ENCODE measurements around the gene ADH1C. TPM values are rescaled to one million over a fixed set of nuclear protein-coding genes. Genes with fewer than 3 reads are reported as not detected.
"Not testable (repeated sequence)": the region's sequence is repeated elsewhere in the genome, so short reads cannot be mapped to it uniquely, and the experiment has no call there.

Gene ADH1C
- total RNA-seq, 1 experiment from 2014 or later = not detected

GRCh38 chr4:99378876-99379275 is 26.3 kb upstream of the ADH1C start:
- Histone ChIP-seq H3K27ac (ENCODE audit: low read length) (no peak overlapping the region), H3K9me3 (ENCODE audit: control insufficient read depth, insufficient read depth, low read depth, low read length) (no peaks in the 10 kb centered on the region), H3K4me1 (ENCODE audit: control insufficient read depth, insufficient read depth, low read length) (no peaks in the 10 kb centered on the region), H3K36me3 (ENCODE audit: control insufficient read depth, insufficient read depth, low read length) (no peaks in the 10 kb centered on the region), H3K27me3 (ENCODE audit: control insufficient read depth, insufficient read depth, low read length) (no peaks in the 10 kb centered on the region), H3K4me3 (ENCODE audit: low read depth in 2 of 2, low read length in 2 of 2) (no peak overlapping the region)
- ATAC-seq (no peak), DNase-seq (ENCODE audit: low read depth, low spot score) (no peak)
- intact Hi-C loops (cut with micrococcal nuclease; ENCODE audit: unreplicated experiment) = no loop called here
- no TSS peak for BruUV-seq (replicated peaks)
- ChIA-PET POLR2A (no interaction called here), CTCF (no interaction called here)
- TF ChIP-seq CTCF (IDR thresholded peaks at IDR 0.05) (no peak), SIN3A (IDR thresholded peaks at IDR 0.05; ENCODE audit: borderline replicate concordance, insufficient read depth, low read depth, low read length) (no peak), TCF7L2 (IDR thresholded peaks at IDR 0.05; ENCODE audit: low read depth, low read length) (no peak), REST (IDR thresholded peaks at IDR 0.05; ENCODE audit: insufficient read depth in 1 of 2, low read depth in 2 of 2, low read length in 1 of 2) (no peak), POLR2AphosphoS5 (IDR thresholded peaks at IDR 0.05; ENCODE audit: low read depth, low read length) (no peak)
- in situ Hi-C loops (cut with HindIII; ENCODE audit: low pct_unique_long_range_greater_than_20kb, low sequenced_read_pairs) = no loop called here

GRCh38 chr4:99377341-99377740 is 24.8 kb upstream of the ADH1C start:
- POLR2A ChIA-PET; ATAC-seq; H3K4me3 ChIP-seq (ENCODE audit: low read depth in 2 of 2, low read length in 2 of 2); H3K27ac ChIP-seq (ENCODE audit: low read length); H3K27me3 ChIP-seq (ENCODE audit: control insufficient read depth, insufficient read depth, low read length); H3K36me3 ChIP-seq (ENCODE audit: control insufficient read depth, insufficient read depth, low read length); H3K4me1 ChIP-seq (ENCODE audit: control insufficient read depth, insufficient read depth, low read length); in situ Hi-C loops (cut with HindIII; ENCODE audit: low pct_unique_long_range_greater_than_20kb, low sequenced_read_pairs); DNase-seq (ENCODE audit: low read depth, low spot score); intact Hi-C loops (cut with micrococcal nuclease; ENCODE audit: unreplicated experiment); BruUV-seq (replicated peaks); H3K9me3 ChIP-seq (ENCODE audit: control insufficient read depth, insufficient read depth, low read depth, low read length): not testable (repeated sequence)
- TF ChIP-seq CTCF (IDR thresholded peaks at IDR 0.05) = peak; percentile 58
- CTCF ChIA-PET = interaction anchor here (0.7 kb wide), 1 partner anchor 401 kb away, joined by 7 read pairs; no protein-coding TSS in a partner anchor

GRCh38 chr4:99372464-99372863 is 19.9 kb upstream of the ADH1C start:
- DNase-seq (ENCODE audit: low read depth, low spot score); H3K9me3 ChIP-seq (ENCODE audit: control insufficient read depth, insufficient read depth, low read depth, low read length); H3K27ac ChIP-seq (ENCODE audit: low read length); H3K27me3 ChIP-seq (ENCODE audit: control insufficient read depth, insufficient read depth, low read length); ATAC-seq; H3K36me3 ChIP-seq (ENCODE audit: control insufficient read depth, insufficient read depth, low read length); H3K4me3 ChIP-seq (ENCODE audit: low read depth in 2 of 2, low read length in 2 of 2); POLR2A ChIA-PET; intact Hi-C loops (cut with micrococcal nuclease; ENCODE audit: unreplicated experiment); CTCF ChIA-PET; in situ Hi-C loops (cut with HindIII; ENCODE audit: low pct_unique_long_range_greater_than_20kb, low sequenced_read_pairs); H3K4me1 ChIP-seq (ENCODE audit: control insufficient read depth, insufficient read depth, low read length); BruUV-seq (replicated peaks): not testable (repeated sequence)

- H3K4me3 ChIP-seq (ENCODE audit: low read depth in 2 of 2, low read length in 2 of 2); POLR2A ChIA-PET; in situ Hi-C loops (cut with HindIII; ENCODE audit: low pct_unique_long_range_greater_than_20kb, low sequenced_read_pairs); BruUV-seq (replicated peaks); ATAC-seq; H3K9me3 ChIP-seq (ENCODE audit: control insufficient read depth, insufficient read depth, low read depth, low read length); DNase-seq (ENCODE audit: low read depth, low spot score); H3K36me3 ChIP-seq (ENCODE audit: control insufficient read depth, insufficient read depth, low read length); H3K4me1 ChIP-seq (ENCODE audit: control insufficient read depth, insufficient read depth, low read length); H3K27me3 ChIP-seq (ENCODE audit: control insufficient read depth, insufficient read depth, low read length); H3K27ac ChIP-seq (ENCODE audit: low read length); intact Hi-C loops (cut with micrococcal nuclease; ENCODE audit: unreplicated experiment); CTCF ChIA-PET: not testable (repeated sequence)
Measured at GRCh38 chr4:99367817-99368216, 15.3 kb upstream of the ADH1C start.
